OCI-LY7 (cell line): Measurements from ENCODE around the gene KYNU.

Experiments used
- CTCF ChIP-seq: fragments of 200-600 bp; sonication (generic); conservative IDR thresholded peaks from 2 replicates; pipeline ENCODE4 v1.5.1; 2014; ENCODE audit warnings: mild to moderate bottlenecking, antibody characterized with exemption, low read length, moderate library complexity, mixed read lengths
- EZH2phosphoT487 ChIP-seq: fragments of 200-600 bp; sonication (generic); IDR thresholded peaks from 2 replicates; pipeline ENCODE4 v1.6.1; 2018; ENCODE audit warnings: low read depth, borderline replicate concordance, mild to moderate bottlenecking, mixed run types, antibody characterized with exemption, low read length, moderate library complexity, mixed read lengths

DNA sequence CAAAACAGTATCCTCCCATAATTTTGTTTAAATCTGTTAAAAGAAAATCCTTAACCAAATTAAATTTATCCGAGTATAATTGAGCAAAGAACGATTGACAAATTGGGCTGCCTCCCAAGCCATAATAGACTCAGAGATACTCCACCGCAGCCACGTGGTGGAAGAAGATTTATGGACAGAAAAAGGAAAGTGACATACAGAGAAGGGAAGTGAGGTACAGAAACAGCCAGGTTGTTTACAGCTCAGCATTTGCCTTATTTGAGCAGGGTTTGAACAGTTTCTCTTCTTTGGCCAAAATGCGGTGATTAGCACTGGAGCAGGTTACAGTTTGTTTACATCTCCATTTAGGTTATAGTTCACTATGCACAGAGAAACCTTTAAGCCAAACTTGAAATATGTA, 60.8 kb downstream of the KYNU start:
- TF ChIP-seq CTCF, result no peak
- no peak for TF ChIP-seq EZH2phosphoT487
